Measurements from ENCODE around the gene ERAL1. TPM values are rescaled to one million over a fixed set of nuclear protein-coding genes. Genes with fewer than 3 reads are reported as not detected.

ERAL1 gene
- total RNA-seq, 1 experiment from 2014 or later = 70.1 TPM

GRCh38 chr17:28897769-28898526 is 43.1 kb downstream of the ERAL1 start:
- TF ChIP-seq KAT7 (CRISPR knock-in tag; IDR thresholded peaks at IDR 0.05; ENCODE audit: borderline replicate concordance) = peak; percentile 19; the same call in 1 of the 2 replicates
- no peak for TF ChIP-seq NR1H2 (CRISPR knock-in tag; IDR thresholded peaks at IDR 0.05)
- no peak for TF ChIP-seq ZNF425 (CRISPR knock-in tag; conservative IDR thresholded peaks at IDR 0.05)
- 0 out of 2 replicates have a peak, but pooled peaks have one; percentile 7 for TF ChIP-seq GTF2I (CRISPR knock-in tag; conservative IDR thresholded peaks at IDR 0.05)
- TF ChIP-seq MYBL2 (CRISPR knock-in tag; IDR thresholded peaks at IDR 0.05) = 0 out of 2 replicates have a peak, but pooled peaks have one; percentile 19
- TF ChIP-seq FOXP1 (CRISPR knock-in tag; IDR thresholded peaks at IDR 0.05; ENCODE audit: borderline replicate concordance) = 0 out of 2 replicates have a peak, but pooled peaks have one; percentile 9
- POLR2A ChIA-PET = interaction anchor here (0.8 to 4.0 kb wide), 5 partner anchors 56 to 178 kb away, joined by 3 to 21 read pairs (median 5); partner anchors contain the start of genes FAM222B, NEK8 and RPL23A
- Mint-ChIP-seq H3K36me3 (peaks cover 13% of the 10 kb centered on the region), H3K27me3 (ENCODE audit: low read depth) (no peaks in the 10 kb centered on the region), H3K4me3 (peak overlapping the region; percentile 94), H3K27ac (peak overlapping the region; percentile 90), H3K9me3 (no peaks in the 10 kb centered on the region), H3K4me1 (peaks cover 34% of the 10 kb centered on the region)
- CTCF ChIA-PET = interaction anchor here (0.8 to 5.1 kb wide), 14 partner anchors 14 to 218 kb away, joined by 3 to 55 read pairs (median 6); partner anchors contain the start of genes NEK8, PHF12, RPL23A and TLCD1
- DNase-seq (ENCODE audit: low spot score) (no peak), ATAC-seq (peak; percentile 26)

- ChIA-PET CTCF (interaction anchor here (0.8 to 5.1 kb wide), 11 partner anchors 14 to 218 kb away, joined by 3 to 55 read pairs (median 9); partner anchors contain the start of genes NEK8, RPL23A and TLCD1), POLR2A (interaction anchor here (1.2 to 4.0 kb wide), 3 partner anchors 56 to 171 kb away, joined by 5 to 21 read pairs (median 9); partner anchors contain the start of genes FAM222B and NEK8)
- TF ChIP-seq SMAD3 (CRISPR knock-in tag; IDR thresholded peaks at IDR 0.05; ENCODE audit: borderline replicate concordance) (no peak), TP53 (CRISPR knock-in tag; IDR thresholded peaks at IDR 0.05) (no peak), ZNF512 (CRISPR knock-in tag; IDR thresholded peaks at IDR 0.05; ENCODE audit: borderline replicate concordance) (no peak), FOXK1 (CRISPR knock-in tag; IDR thresholded peaks at IDR 0.05) (no peak), SMAD4 (CRISPR knock-in tag; IDR thresholded peaks at IDR 0.05) (no peak)
- TF ChIP-seq, protein P1, sequence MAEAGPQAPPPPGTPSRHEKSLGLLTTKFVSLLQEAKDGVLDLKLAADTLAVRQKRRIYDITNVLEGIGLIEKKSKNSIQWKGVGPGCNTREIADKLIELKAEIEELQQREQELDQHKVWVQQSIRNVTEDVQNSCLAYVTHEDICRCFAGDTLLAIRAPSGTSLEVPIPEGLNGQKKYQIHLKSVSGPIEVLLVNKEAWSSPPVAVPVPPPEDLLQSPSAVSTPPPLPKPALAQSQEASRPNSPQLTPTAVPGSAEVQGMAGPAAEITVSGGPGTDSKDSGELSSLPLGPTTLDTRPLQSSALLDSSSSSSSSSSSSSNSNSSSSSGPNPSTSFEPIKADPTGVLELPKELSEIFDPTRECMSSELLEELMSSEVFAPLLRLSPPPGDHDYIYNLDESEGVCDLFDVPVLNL (CRISPR knock-in tag; IDR thresholded peaks at IDR 0.05; ENCODE audit: borderline replicate concordance, low read depth) = no peak
- Mint-ChIP-seq H3K4me3 (no peak overlapping the region), H3K36me3 (peaks cover 13% of the 10 kb centered on the region), H3K9me3 (no peaks in the 10 kb centered on the region), H3K4me1 (peaks cover 31% of the 10 kb centered on the region), H3K27ac (no peak overlapping the region), H3K27me3 (ENCODE audit: low read depth) (no peaks in the 10 kb centered on the region)
- no peak for DNase-seq (ENCODE audit: low spot score)
- ATAC-seq = no peak
Observed at GRCh38 chr17:28898527-28898955, 43.7 kb downstream of the ERAL1 start.

- POLR2A ChIA-PET = interaction anchor here (4.0 kb wide), 1 partner anchor 172 kb away, joined by 21 read pairs; no protein-coding TSS in a partner anchor
- no peak for TF ChIP-seq PRDM15 (CRISPR knock-in tag; IDR thresholded peaks at IDR 0.05)
- TF ChIP-seq ESRRA (CRISPR knock-in tag; IDR thresholded peaks at IDR 0.05; ENCODE audit: borderline replicate concordance) = no peak
- TF ChIP-seq CREB1 (CRISPR knock-in tag; IDR thresholded peaks at IDR 0.05) = no peak
- TF ChIP-seq STAT6 (CRISPR knock-in tag; conservative IDR thresholded peaks at IDR 0.05; ENCODE audit: low read depth) = no peak
- no peak for TF ChIP-seq ZNF416 (CRISPR knock-in tag; IDR thresholded peaks at IDR 0.05)
- TF ChIP-seq SOX15 (CRISPR knock-in tag; IDR thresholded peaks at IDR 0.05) = no peak
- CTCF ChIA-PET = interaction anchor here (1.2 to 5.0 kb wide), 6 partner anchors 13 to 217 kb away, joined by 5 to 55 read pairs (median 12); partner anchors contain the start of genes NEK8 and TLCD1
- no peak for DNase-seq (ENCODE audit: low spot score)
- Mint-ChIP-seq H3K4me3 (no peak overlapping the region), H3K27me3 (ENCODE audit: low read depth) (no peaks in the 10 kb centered on the region), H3K4me1 (peaks cover 35% of the 10 kb centered on the region), H3K36me3 (peaks cover 13% of the 10 kb centered on the region), H3K9me3 (no peaks in the 10 kb centered on the region), H3K27ac (no peak overlapping the region)
- ATAC-seq = no peak
Observed at GRCh38 chr17:28899212-28899815, 44.5 kb downstream of the ERAL1 start.

Data from WTC11 (cell line).